ENCODE measurements around the gene TMED7.

GRCh38 chr5:115601701-115602590 is 23.9 kb downstream of the TMED7 start, which contains the start of gene TICAM2:
- TF ChIP-seq GABPA (IDR thresholded peaks at IDR 0.05; ENCODE audit: low read depth) (no peak), CTCF (IDR thresholded peaks at IDR 0.05; ENCODE audit: insufficient read depth, low read length) (no peak)

All from HL-60 (cell line).